Heart left ventricle (tissue), 16 donors: ENCODE measurements around the gene IFNAR1. TPM values are rescaled to one million over a fixed set of nuclear protein-coding genes. Genes with fewer than 3 reads are reported as not detected.

Experiments
- ATAC-seq, 4 donors: fragments of 200-7000 bp; cut with Tn5 transposase; one replicate each; pipeline ENCODE4 v1.9.1; 2020 to 2022; ENCODE audit warnings: moderate library complexity in 4 of 4, mild to moderate bottlenecking in 3 of 4, moderate number of reproducible peaks in 1 of 4
- DNase-seq, 5 donors: peaks; one replicate each; pipeline ENCODE4 v3.0.0-alpha.2; 2020
- H3K27ac ChIP-seq, 12 donors: fragments of 200-600 bp; sonication (generic) in 4 of 12; one replicate each; pipeline versions ENCODE4 v1.5.0 to v1.8.0; 2016 to 2022; ENCODE audit warnings: mild to moderate bottlenecking in 2 of 12
- H3K27me3 ChIP-seq, 9 donors: fragments of 200-600 bp; sonication (generic) in 2 of 9; one replicate each; pipeline versions ENCODE4 v1.5.1 to v1.8.0; 2016 to 2022; ENCODE audit warnings: mild to moderate bottlenecking in 3 of 9
- H3K36me3 ChIP-seq, 9 donors: fragments of 200-600 bp; sonication (generic) in 2 of 9; one replicate each; pipeline versions ENCODE4 v1.5.0 to v1.8.0; 2018 to 2022; ENCODE audit warnings: mild to moderate bottlenecking in 2 of 9
- H3K4me1 ChIP-seq, 12 donors: fragments of 200-600 bp; sonication (generic) in 4 of 12; one replicate each; pipeline versions ENCODE4 v1.5.0 to v1.8.0; 2016 to 2022; ENCODE audit warnings: mild to moderate bottlenecking in 3 of 12
- H3K4me3 ChIP-seq, 12 donors: fragments of 200-600 bp; sonication (generic) in 4 of 12; one replicate each; pipeline versions ENCODE4 v1.5.0 to v1.8.0; 2017 to 2022; ENCODE audit warnings: mild to moderate bottlenecking in 9 of 12, moderate library complexity in 4 of 12
- H3K9me3 ChIP-seq, 12 donors: fragments of 200-600 bp; sonication (generic) in 4 of 12; one replicate each; pipeline versions ENCODE4 v1.5.0 to v1.8.0; 2016 to 2022; ENCODE audit warnings: mild to moderate bottlenecking in 1 of 12
- POLR2A ChIP-seq, 2 donors: fragments of 450-650 bp; IDR thresholded peaks; one replicate each; pipeline ENCODE4 v1.6.1; 2017; ENCODE audit warnings: antibody characterized with exemption in 2 of 2, mild to moderate bottlenecking in 2 of 2, moderate library complexity in 2 of 2
- WGBS, 4 donors: extraction: QIAGEN DNeasy Blood & Tissue Kit in 2 of 4; methylation state at CpG; one replicate each; pipeline versions ENCODE4 v1.1.5 to v1.1.7; 2013 to 2018; 5-methylcytosine and 5-hydroxymethylcytosine counted together
- intact Hi-C, 10 donors: fragments of 100-400 bp; cut with DNase I; formaldehyde crosslinking; loops; one replicate each; pipeline versions ENCODE4 v1.11.1 to v1.14.2; 2022
- polyA plus RNA-seq, 2 donors: library from polyadenylated mRNA; stranded (reverse); fragments of 200-250 nt; gene quantifications; one replicate each; pipeline ENCODE4 v1.2.3, GENCODE V29; 2013
- total RNA-seq, 9 donors: library from RNA; depleted of rRNA in 2 of 9; stranded (reverse); fragments of >200 nt in 2 of 9; fragmentation: NEBNext Ultra II Directional in 3 of 9; extraction: Animal tissue kit (Norgen Biotek cat#: 25700) in 3 of 9; gene quantifications; one replicate each; pipeline versions ENCODE4 v1.1.0 to v1.2.4, GENCODE V29; 2016 to 2023
- TF ChIP-seq, protein P1 (sequence below), 12 donors: fragments of 200-600 bp; sonication (generic) in 4 of 12; IDR thresholded peaks; one replicate each; pipeline versions ENCODE4 v1.5.0 to v1.8.0; 2018 to 2022; ENCODE audit warnings: antibody characterized with exemption in 12 of 12, mild to moderate bottlenecking in 5 of 12
- donor health status: ischemic (EF 13 %, LVEDD 7.1; RV severe dilation, severe dysfunction).
- donor health status: healthy with polysubstance abuse.
- donor health status: DM: no; HTN: yes; CAD: no.
- donor health status: DM: no; HTN: no; CAD: no.
- donor health status: ischemic (EF 25% LVEDD 6.9; RV normal size, moderate dysfunction).
- donor health status: ischemic (EF 25% LVEDD 5.7; RV mildly dilated, moderate dysfunction).
- donor health status: healthy.
- donor health status: DM: yes; HTN: yes; CAD: no.
- donor health status: ischemic (EF 35%, LVEDD 5.7; RV mildly dilated, moderate dysfunction).
- donor health status: nonischemic (EF 11% LVEDD 7.7; RV severe dilation, severe dysfunction).
- donor health status: DM: yes; HTN: yes; CAD: no.
- donor health status: PGD.
- donor health status: ischemic (EF 29% LVEDD 5.4; RV normal size, mild dysfunction).
- donor health status: nonischemic (EF 23%, LVEDD 6.1; RV moderate dilation, normal function).

IFNAR1 gene
- total and polyA plus RNA-seq, 11 donors, result 6.5 to 38.9 (median 22.5) TPM

- Histone ChIP-seq H3K27ac (peak overlapping the region in 1 of 12 donors; percentile 81), H3K27me3 (no peaks in the 10 kb centered on the region), H3K9me3 (peaks cover 0 to 28% (median 14%) of the 10 kb centered on the region in 12 donors), H3K36me3 (no peaks in the 10 kb centered on the region), H3K4me1 (peaks cover 0 to 36% (median 20%) of the 10 kb centered on the region in 12 donors), H3K4me3 (no peak overlapping the region)
- no peak for ATAC-seq
- DNase-seq, result no peak
- WGBS, 4 donors, result 92 to 99% (median 97%) methylated on average over 5 of the region's 5 CpGs
- intact Hi-C loops, result loop anchor here in 5 of 10 donors (5.0 to 10.0 kb wide), 5 partner anchors 77 to 530 kb away; no protein-coding TSS in a partner anchor
- TF ChIP-seq, protein P1, sequence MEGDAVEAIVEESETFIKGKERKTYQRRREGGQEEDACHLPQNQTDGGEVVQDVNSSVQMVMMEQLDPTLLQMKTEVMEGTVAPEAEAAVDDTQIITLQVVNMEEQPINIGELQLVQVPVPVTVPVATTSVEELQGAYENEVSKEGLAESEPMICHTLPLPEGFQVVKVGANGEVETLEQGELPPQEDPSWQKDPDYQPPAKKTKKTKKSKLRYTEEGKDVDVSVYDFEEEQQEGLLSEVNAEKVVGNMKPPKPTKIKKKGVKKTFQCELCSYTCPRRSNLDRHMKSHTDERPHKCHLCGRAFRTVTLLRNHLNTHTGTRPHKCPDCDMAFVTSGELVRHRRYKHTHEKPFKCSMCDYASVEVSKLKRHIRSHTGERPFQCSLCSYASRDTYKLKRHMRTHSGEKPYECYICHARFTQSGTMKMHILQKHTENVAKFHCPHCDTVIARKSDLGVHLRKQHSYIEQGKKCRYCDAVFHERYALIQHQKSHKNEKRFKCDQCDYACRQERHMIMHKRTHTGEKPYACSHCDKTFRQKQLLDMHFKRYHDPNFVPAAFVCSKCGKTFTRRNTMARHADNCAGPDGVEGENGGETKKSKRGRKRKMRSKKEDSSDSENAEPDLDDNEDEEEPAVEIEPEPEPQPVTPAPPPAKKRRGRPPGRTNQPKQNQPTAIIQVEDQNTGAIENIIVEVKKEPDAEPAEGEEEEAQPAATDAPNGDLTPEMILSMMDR (IDR thresholded peaks at IDR 0.05), result no peak
- TF ChIP-seq POLR2A (IDR thresholded peaks at IDR 0.05), result no peak
Observed at GRCh38 chr21:33364830-33365229, 40.1 kb downstream of the IFNAR1 start.

DNA sequence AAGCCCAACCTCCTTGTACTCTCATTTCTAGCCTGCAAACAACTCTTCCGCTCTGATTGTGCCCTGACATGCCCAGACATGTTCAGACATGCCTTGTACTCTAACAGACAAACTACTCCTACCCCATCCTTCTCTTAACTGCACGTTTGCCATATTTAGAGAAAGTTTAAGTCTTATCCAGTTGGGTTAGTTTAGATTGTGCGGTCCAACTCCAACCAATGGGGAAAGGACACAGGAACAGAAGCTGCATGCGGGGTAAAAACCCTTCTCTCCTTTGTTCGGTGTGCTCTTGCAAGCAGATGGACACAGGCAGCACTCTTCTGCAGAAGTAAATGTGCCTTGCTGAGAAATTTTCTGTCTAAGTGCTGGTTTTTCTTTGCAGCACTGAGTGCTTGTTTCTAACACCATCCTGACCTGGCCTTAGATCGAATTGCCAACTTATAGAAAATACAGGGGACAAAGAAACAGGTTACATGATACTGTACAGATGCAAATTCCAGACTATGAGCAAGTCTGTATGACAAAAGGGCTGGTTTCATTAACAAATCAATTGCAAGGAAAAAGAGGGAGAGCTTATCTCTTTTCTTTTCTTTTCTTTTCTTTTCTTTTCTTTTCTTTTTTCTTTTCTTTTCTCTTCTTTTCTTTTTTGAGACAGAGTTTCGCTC lies 42.7 kb downstream of the IFNAR1 start:
- H3K4me3 ChIP-seq, result no peak overlapping the region
- TF ChIP-seq, protein P1 (IDR thresholded peaks at IDR 0.05), result no peak
- no peak for TF ChIP-seq POLR2A (IDR thresholded peaks at IDR 0.05)
- H3K4me1 ChIP-seq, result peaks cover 0 to 23% (median 0%) of the 10 kb centered on the region in 12 donors
- WGBS, 4 donors, result 86 to 88% (median 88%) methylated on average over 7 of the region's 7 CpGs
- H3K27me3 ChIP-seq, result no peaks in the 10 kb centered on the region
- no peak for ATAC-seq
- H3K27ac ChIP-seq, result no peak overlapping the region
- H3K36me3 ChIP-seq, result no peaks in the 10 kb centered on the region
- H3K9me3 ChIP-seq, result peaks cover 0 to 28% (median 15%) of the 10 kb centered on the region in 12 donors
- intact Hi-C loops, result loop anchor here in 3 of 10 donors (10.0 kb wide), 3 partner anchors 77 to 533 kb away; no protein-coding TSS in a partner anchor
- DNase-seq, result no peak

GRCh38 chr21:33368124-33368523 lies 43.4 kb downstream of the IFNAR1 start:
- no peak overlapping the region for H3K27ac ChIP-seq
- H3K36me3 ChIP-seq, result no peaks in the 10 kb centered on the region
- DNase-seq (no peak), ATAC-seq (no peak)
- no peak overlapping the region for H3K4me3 ChIP-seq
- peaks cover 0 to 28% (median 15%) of the 10 kb centered on the region in 12 donors for H3K9me3 ChIP-seq
- TF ChIP-seq POLR2A (IDR thresholded peaks at IDR 0.05), result no peak
- TF ChIP-seq, protein P1 (IDR thresholded peaks at IDR 0.05), result no peak
- H3K4me1 ChIP-seq, result peaks cover 0 to 24% (median 0%) of the 10 kb centered on the region in 12 donors
- 82 to 84% (median 83%) methylated on average over 4 of the region's 4 CpGs for WGBS, 4 donors
- intact Hi-C loops, result loop anchor here in 3 of 10 donors (10.0 kb wide), 3 partner anchors 77 to 533 kb away; no protein-coding TSS in a partner anchor
- no peaks in the 10 kb centered on the region for H3K27me3 ChIP-seq

- intact Hi-C loops, result loop anchor here in 3 of 10 donors (10.0 kb wide), 3 partner anchors 76 to 534 kb away; no protein-coding TSS in a partner anchor
- Histone ChIP-seq H3K27me3 (no peaks in the 10 kb centered on the region), H3K27ac (no peak overlapping the region), H3K4me1 (peaks cover 0 to 28% (median 0%) of the 10 kb centered on the region in 12 donors), H3K4me3 (no peak overlapping the region), H3K36me3 (no peaks in the 10 kb centered on the region), H3K9me3 (peaks cover 0 to 28% (median 15%) of the 10 kb centered on the region in 12 donors)
- 86 to 93% (median 88%) methylated on average over 3 of the region's 3 CpGs for WGBS, 4 donors
- no peak for DNase-seq
- TF ChIP-seq, protein P1 (IDR thresholded peaks at IDR 0.05), result no peak
- TF ChIP-seq POLR2A (IDR thresholded peaks at IDR 0.05), result no peak
- no peak for ATAC-seq
Observed at GRCh38 chr21:33368576-33368975, 43.8 kb downstream of the IFNAR1 start.
